Measurements from ENCODE around the gene TAGAP. TPM values are rescaled to one million over a fixed set of nuclear protein-coding genes. Genes with fewer than 3 reads are reported as not detected.

The TAGAP gene
- total RNA-seq, 1 experiment from 2014 or later = not detected

- Histone ChIP-seq H2BK15ac (ENCODE audit: low read depth, low read length) (no peak overlapping the region), H2BK5ac (ENCODE audit: insufficient read length, low read length) (no peak overlapping the region), H2BK12ac (ENCODE audit: insufficient read length, low read depth, low read length) (no peak overlapping the region), H3K9me3 (ENCODE audit: control insufficient read depth, low read depth, low read length) (no peaks in the 10 kb centered on the region), H3K56ac (ENCODE audit: insufficient read length, low read depth, low read length) (no peak overlapping the region), H3K27ac (ENCODE audit: insufficient read length, low read depth, low read length) (no peak overlapping the region), H3K4ac (ENCODE audit: low read depth, low read length) (no peak overlapping the region), H3K23me2 (ENCODE audit: insufficient read length, low read depth, low read length, poor library complexity, severe bottlenecking) (no peaks in the 10 kb centered on the region), H4K5ac (ENCODE audit: insufficient read length, low read depth, low read length) (no peak overlapping the region), H4K8ac (replicated peaks; ENCODE audit: insufficient read length, low read depth, low read length) (no peak overlapping the region), H3K79me1 (ENCODE audit: insufficient read depth, low read depth, low read length, poor library complexity, severe bottlenecking) (no peaks in the 10 kb centered on the region), H3K18ac (ENCODE audit: insufficient read length, low read depth, low read length) (no peak overlapping the region), H2AK5ac (ENCODE audit: insufficient read length, low read length) (no peak overlapping the region), H2BK20ac (ENCODE audit: low read depth, low read length, poor library complexity, severe bottlenecking) (no peak overlapping the region), H4K91ac (ENCODE audit: insufficient read length, low read depth, low read length) (no peak overlapping the region), H3K23ac (ENCODE audit: insufficient read length, low read depth, low read length) (no peak overlapping the region), H3K4me1 (ENCODE audit: insufficient read depth, low read length) (no peaks in the 10 kb centered on the region), H3K4me2 (ENCODE audit: insufficient read depth, insufficient read length, low read length) (no peak overlapping the region), H2BK120ac (ENCODE audit: low read depth, low read length, poor library complexity, severe bottlenecking) (no peak overlapping the region), H3K14ac (ENCODE audit: insufficient read depth, low read length) (no peak overlapping the region), H3K27me3 (ENCODE audit: insufficient read depth, low read length) (no peaks in the 10 kb centered on the region), H3K9ac (ENCODE audit: extremely low read depth, insufficient read length, low read length) (no peak overlapping the region), H2AFZ (ENCODE audit: low read length) (no peak overlapping the region), H3K79me2 (ENCODE audit: insufficient read depth, low read length) (no peaks in the 10 kb centered on the region), H4K20me1 (ENCODE audit: control insufficient read depth, insufficient read depth, insufficient read length) (no peaks in the 10 kb centered on the region), H3T11ph (ENCODE audit: low read length) (no peak overlapping the region)
- Mint-ChIP-seq H3K27ac (peak overlapping the region in 1 of 3 experiments; percentile 29; a peak in 2 of 7 replicates), H3K27me3 (ENCODE audit: low read depth) (no peaks in the 10 kb centered on the region), H3K9me3 (no peaks in the 10 kb centered on the region), H3K4me1 (peaks cover 0 to 3% of the 10 kb centered on the region in 2 experiments; a peak in 1 of 4 replicates), H3K4me3 (no peak overlapping the region), H3K36me3 (ENCODE audit: insufficient read depth in 1 of 3, low read depth in 3 of 3) (no peaks in the 10 kb centered on the region)
- no peak for DNase-seq
- no CpG with 5 or more reads among the region's 7 CpGs for WGBS (ENCODE audit: extremely low coverage, insufficient read length, low lambda C conversion rate)
- no peak for TF ChIP-seq CTCF (conservative IDR thresholded peaks at IDR 0.05)
These were observed 40.7 kb upstream of the TAGAP start for GRCh38 chr6:159085396-159085895.

Data from H9 (cell line).